ENCODE data around the gene RAB27B. TPM values are rescaled to one million over a fixed set of nuclear protein-coding genes. Genes with fewer than 3 reads are reported as not detected.

RAB27B gene
- total RNA-seq, 2 experiments from 2014 or later, result 2.4 to 2.5 TPM

DNA sequence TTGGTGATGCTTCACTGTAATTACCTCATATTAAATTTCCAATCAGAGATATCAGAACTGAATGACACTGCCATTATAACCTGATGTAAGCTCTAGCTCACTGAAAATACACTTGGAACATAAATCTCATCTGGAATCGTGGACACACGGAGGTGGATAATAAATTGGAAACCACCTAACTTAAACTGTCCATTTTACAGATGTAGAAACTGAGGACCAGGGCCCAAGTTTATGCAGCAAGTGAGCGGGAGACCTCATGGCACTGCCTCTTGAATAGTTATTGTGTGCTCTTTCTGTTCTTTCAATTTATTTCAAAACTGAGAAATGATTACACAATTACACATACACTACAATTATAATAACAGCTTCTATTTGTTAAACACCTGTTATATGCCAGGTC, 110.2 kb downstream of the RAB27B start:
- Mint-ChIP-seq H3K9me3 (no peaks in the 10 kb centered on the region), H3K36me3 (ENCODE audit: low read depth) (no peaks in the 10 kb centered on the region), H3K27me3 (no peaks in the 10 kb centered on the region), H3K4me1 (ENCODE audit: low read depth) (no peaks in the 10 kb centered on the region), H3K27ac (no peak overlapping the region), H3K4me3 (no peak overlapping the region)
- Histone ChIP-seq H3K4me1 (ENCODE audit: insufficient read depth, low read length) (no peaks in the 10 kb centered on the region), H3K27me3 (ENCODE audit: control insufficient read depth in 1 of 2, insufficient read depth in 2 of 2, low read length in 2 of 2) (no peaks in the 10 kb centered on the region), H3K36me3 (ENCODE audit: insufficient read depth, low read length) (no peaks in the 10 kb centered on the region), H3K27ac (ENCODE audit: low read depth in 1 of 2, low read length in 2 of 2) (no peak overlapping the region), H3K4me3 (ENCODE audit: low read length) (no peak overlapping the region), H3K9me3 (ENCODE audit: control insufficient read depth in 1 of 2, insufficient read depth in 1 of 2, low read length in 2 of 2) (no peaks in the 10 kb centered on the region)
- ChIA-PET POLR2A (no interaction called here), CTCF (no interaction called here)
- no peak for TF ChIP-seq CTCF (IDR thresholded peaks at IDR 0.05)
- intact Hi-C loops (cut with DNase I, micrococcal nuclease), result no loop called here
- no peak for ATAC-seq (ENCODE audit: poor library complexity)
- no peak for DNase-seq

GRCh38 chr18:54939361-54939917, 111.2 kb downstream of the RAB27B start:
- Histone ChIP-seq H3K9me3 (ENCODE audit: control insufficient read depth in 1 of 2, insufficient read depth in 1 of 2, low read length in 2 of 2) (no peaks in the 10 kb centered on the region), H3K27ac (ENCODE audit: low read depth in 1 of 2, low read length in 2 of 2) (no peak overlapping the region), H3K4me3 (ENCODE audit: low read length) (no peak overlapping the region), H3K27me3 (ENCODE audit: control insufficient read depth in 1 of 2, insufficient read depth in 2 of 2, low read length in 2 of 2) (no peaks in the 10 kb centered on the region), H3K4me1 (ENCODE audit: insufficient read depth, low read length) (no peaks in the 10 kb centered on the region), H3K36me3 (ENCODE audit: insufficient read depth, low read length) (no peaks in the 10 kb centered on the region)
- intact Hi-C loops (cut with DNase I, micrococcal nuclease), result no loop called here
- H3K27ac Mint-ChIP-seq, result no peak overlapping the region
- no peak for ATAC-seq (ENCODE audit: poor library complexity)
- H3K27me3 Mint-ChIP-seq, result no peaks in the 10 kb centered on the region
- POLR2A ChIA-PET, result no interaction called here
- no peaks in the 10 kb centered on the region for H3K9me3 Mint-ChIP-seq
- no peaks in the 10 kb centered on the region for H3K36me3 Mint-ChIP-seq (ENCODE audit: low read depth)
- CTCF ChIA-PET, result no interaction called here
- no peaks in the 10 kb centered on the region for H3K4me1 Mint-ChIP-seq (ENCODE audit: low read depth)
- no peak overlapping the region for H3K4me3 Mint-ChIP-seq
- no peak for DNase-seq
- no peak for TF ChIP-seq CTCF (IDR thresholded peaks at IDR 0.05)

- no peak overlapping the region for H3K27ac Mint-ChIP-seq
- Histone ChIP-seq H3K27ac (ENCODE audit: low read depth in 1 of 2, low read length in 2 of 2) (no peak overlapping the region), H3K9me3 (ENCODE audit: control insufficient read depth in 1 of 2, insufficient read depth in 1 of 2, low read length in 2 of 2) (no peaks in the 10 kb centered on the region), H3K4me1 (ENCODE audit: insufficient read depth, low read length) (peaks cover 6% of the 10 kb centered on the region), H3K36me3 (ENCODE audit: insufficient read depth, low read length) (no peaks in the 10 kb centered on the region), H3K27me3 (ENCODE audit: control insufficient read depth in 1 of 2, insufficient read depth in 2 of 2, low read length in 2 of 2) (no peaks in the 10 kb centered on the region), H3K4me3 (ENCODE audit: low read length) (no peak overlapping the region)
- peaks cover 18% of the 10 kb centered on the region for H3K4me1 Mint-ChIP-seq (ENCODE audit: low read depth)
- H3K4me3 Mint-ChIP-seq, result no peak overlapping the region
- no peaks in the 10 kb centered on the region for H3K9me3 Mint-ChIP-seq
- intact Hi-C loops (cut with DNase I, micrococcal nuclease), result no loop called here
- no peak for TF ChIP-seq CTCF (IDR thresholded peaks at IDR 0.05)
- ChIA-PET POLR2A (no interaction called here), CTCF (no interaction called here)
- no peaks in the 10 kb centered on the region for H3K36me3 Mint-ChIP-seq (ENCODE audit: low read depth)
- DNase-seq (no peak), ATAC-seq (ENCODE audit: poor library complexity) (no peak)
- H3K27me3 Mint-ChIP-seq, result no peaks in the 10 kb centered on the region
Measured at GRCh38 chr18:54942144-54942543, 113.9 kb downstream of the RAB27B start.

Measured in CD4-positive, alpha-beta T cell (primary cell).